Right ventricle myocardium superior (tissue), 1 donor: ENCODE data around the gene P2RY6. TPM values are rescaled to one million over a fixed set of nuclear protein-coding genes. Genes with fewer than 3 reads are reported as not detected.

Source experiments
- ATAC-seq: fragments of 200-7000 bp; cut with Tn5 transposase; one replicate; pipeline ENCODE4 v1.9.1; 2020; ENCODE audit warnings: mild to moderate bottlenecking; ENCODE audit not compliant: poor library complexity
- DNase-seq: peaks from one replicate; pipeline ENCODE4 v3.0.0-alpha.2; 2020
- intact Hi-C: fragments of 100-400 bp; cut with DNase I; formaldehyde crosslinking; loops from one replicate; pipeline ENCODE4 v1.11.2; 2022
- total RNA-seq: library from RNA; stranded (reverse); fragmentation: NEBNext Ultra II Directional; extraction: Animal tissue kit (Norgen Biotek cat#: 25700); gene quantifications from one replicate; pipeline ENCODE4 v1.2.1, GENCODE V29; 2021
- donor health status: DM: no; HTN: yes; CAD: no; lungs with severe emphysema.

P2RY6 gene
- total RNA-seq, 1 donor from 2014 or later, result 2.1 TPM

- intact Hi-C loops, result loop anchor here (1.0 kb wide), 1 partner anchor 28 kb away; no protein-coding TSS in a partner anchor
- DNase-seq (peak; percentile 89), ATAC-seq (peak; percentile 79)
Measured at GRCh38 chr11:73335204-73335923, 63.2 kb downstream of the P2RY6 start.

- ATAC-seq (no peak), DNase-seq (no peak)
- intact Hi-C loops, result no loop called here
Measured at GRCh38 chr11:73337846-73338245, 65.7 kb downstream of the P2RY6 start.

DNA sequence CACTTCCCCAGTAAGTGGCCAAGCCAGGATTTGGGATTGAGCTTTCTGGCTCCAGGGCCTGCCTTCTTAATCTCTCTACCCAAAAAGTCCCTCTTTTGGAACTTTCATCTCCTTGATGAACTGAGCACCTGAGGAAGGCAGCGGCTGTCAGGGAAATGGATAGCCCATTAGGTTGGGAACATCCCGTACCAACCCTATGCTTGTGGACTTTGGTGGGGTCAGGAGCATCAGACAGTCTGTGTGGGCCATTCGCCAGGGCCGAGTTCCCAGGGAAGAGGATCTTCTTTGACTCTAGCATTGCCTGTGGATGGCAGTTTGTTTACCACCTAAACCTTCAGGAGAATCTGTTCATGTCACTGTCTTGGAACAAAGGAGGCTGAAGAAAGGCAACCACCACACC is 66.1 kb downstream of the P2RY6 start:
- intact Hi-C loops, result no loop called here
- DNase-seq, result no peak
- ATAC-seq, result no peak

- DNase-seq (no peak), ATAC-seq (no peak)
- intact Hi-C loops, result no loop called here
Measured at GRCh38 chr11:73340164-73340563, 68.0 kb downstream of the P2RY6 start.

GRCh38 chr11:73342633-73343032 is 70.5 kb downstream of the P2RY6 start:
- no peak for DNase-seq
- intact Hi-C loops, result no loop called here
- ATAC-seq, result peak; percentile 36

DNA sequence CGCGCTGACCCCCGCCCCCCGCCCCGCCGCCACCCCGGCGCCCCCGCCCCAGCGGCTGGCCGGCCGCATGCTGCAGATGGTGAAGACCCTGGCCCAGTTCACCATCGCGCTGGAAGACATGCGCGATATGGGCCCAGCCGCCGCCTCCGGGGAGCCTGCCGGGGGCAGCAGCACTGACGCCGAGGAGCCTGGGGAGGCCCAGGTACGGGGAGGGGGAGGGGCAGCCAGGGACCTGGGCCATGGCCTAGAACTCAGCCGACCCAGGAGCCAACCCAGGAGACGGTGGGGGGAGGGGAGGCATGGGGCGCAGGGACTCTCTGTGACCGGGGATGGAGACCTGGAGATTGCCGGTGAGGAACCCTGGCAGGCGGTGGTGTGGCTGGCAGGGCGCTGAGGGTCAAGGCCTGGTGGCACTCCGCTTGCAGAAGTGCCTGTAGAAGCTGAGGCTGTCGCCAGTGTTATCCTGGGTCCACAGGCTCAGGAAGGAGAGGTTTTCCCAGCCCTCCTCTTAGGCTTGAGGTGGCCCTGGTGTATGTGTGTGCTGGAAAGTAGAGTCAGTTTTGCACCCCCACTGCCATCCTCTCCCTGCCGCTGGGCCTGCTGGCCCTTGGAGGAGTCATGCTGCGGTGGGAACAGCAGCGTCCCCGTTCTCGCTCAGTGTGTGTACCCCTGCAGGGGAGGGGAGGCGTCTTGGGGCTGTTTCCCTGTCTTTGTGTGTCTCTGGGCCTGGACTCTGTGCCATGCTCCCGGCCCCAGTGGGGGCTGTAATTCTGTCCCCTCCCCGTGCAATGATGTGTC is 71.1 kb downstream of the P2RY6 start:
- intact Hi-C loops, result no loop called here
- DNase-seq (no peak), ATAC-seq (peak; percentile 5)

DNA sequence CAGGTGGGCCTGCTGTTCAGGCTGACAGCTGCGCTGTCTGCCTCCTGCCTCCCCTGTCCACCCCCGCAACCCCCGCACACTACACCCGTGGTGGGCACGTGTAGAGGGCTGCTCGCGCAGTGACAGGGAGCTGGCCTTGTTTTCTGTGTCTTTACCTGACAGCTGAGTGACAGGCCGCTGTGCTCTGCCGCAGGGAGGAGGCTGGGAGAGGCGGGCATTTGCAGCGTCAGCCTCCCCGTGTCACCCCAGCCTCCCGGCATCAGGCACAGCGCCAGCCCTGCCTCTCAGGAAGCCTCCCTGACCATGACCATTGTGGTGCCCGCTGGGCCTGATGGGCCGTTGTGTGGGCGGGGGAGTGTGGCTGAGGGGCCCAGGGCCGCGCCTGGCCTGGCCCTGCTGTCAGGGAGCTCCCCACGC is 72.1 kb downstream of the P2RY6 start:
- intact Hi-C loops, result no loop called here
- DNase-seq (peak; percentile 66), ATAC-seq (peak; percentile 63)

GRCh38 chr11:73345481-73346160 is 73.5 kb downstream of the P2RY6 start:
- DNase-seq (no peak), ATAC-seq (no peak)
- intact Hi-C loops, result no loop called here

DNA sequence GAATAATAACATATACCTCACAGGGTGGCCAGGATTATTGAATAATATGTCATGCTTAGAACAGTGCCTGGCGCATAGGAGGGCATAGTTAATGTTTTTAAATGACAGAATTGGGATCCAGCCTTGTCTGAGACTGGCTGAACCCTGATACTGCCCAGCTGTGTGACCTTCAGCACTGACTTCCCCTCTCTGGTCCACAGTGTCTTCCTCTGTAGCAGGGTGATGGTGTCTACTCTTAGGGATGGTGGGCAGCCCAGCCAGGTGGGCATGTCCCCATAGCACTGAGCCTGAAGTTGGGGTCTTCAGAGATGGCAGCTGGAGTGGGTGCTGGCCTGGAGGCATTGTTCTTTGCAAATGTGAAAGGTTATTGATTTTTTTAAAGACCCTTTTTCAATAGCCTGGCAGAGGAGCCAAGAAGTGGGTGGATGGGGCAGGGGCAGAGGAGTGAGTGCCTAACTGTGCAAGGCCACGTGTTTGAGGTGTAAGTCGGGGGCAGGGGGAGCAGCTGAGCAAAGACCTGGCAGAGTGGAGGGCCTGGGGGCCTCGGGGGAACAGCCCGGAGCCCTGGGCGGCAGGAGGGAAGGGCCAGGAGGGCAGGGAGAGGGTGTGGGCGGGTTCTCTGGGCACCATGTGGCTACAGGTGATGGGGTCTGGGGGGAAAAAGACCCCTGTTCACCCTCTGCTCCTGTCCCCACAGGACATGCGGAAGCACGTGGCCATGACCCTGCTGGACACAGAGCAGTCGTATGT is 74.2 kb downstream of the P2RY6 start:
- ATAC-seq, result no peak
- intact Hi-C loops, result no loop called here

GRCh38 chr11:73347067-73347466 is 74.9 kb downstream of the P2RY6 start:
- DNase-seq, result no peak
- no peak for ATAC-seq
- intact Hi-C loops, result no loop called here

More for the DNA sequence above, 74.2 kb downstream of the P2RY6 start:
- DNase-seq, result no peak

Other genes starting within 250 kb of the P2RY6 start
- gene FCHSD2, start 130.0 kb upstream of the P2RY6 start, total RNA-seq, result 40.4 TPM
- 22.5 TPM for gene P2RY2, start 54.1 kb upstream of the P2RY6 start, total RNA-seq
- gene ARHGEF17, start 35.9 kb downstream of the P2RY6 start, total RNA-seq, result 51.5 TPM
- 1.3 TPM for gene RELT, start 104.1 kb downstream of the P2RY6 start, total RNA-seq